ENCODE data around the gene GORAB.

The GORAB gene

GRCh38 chr1:170531758-170532657, at the start of gene GORAB:
GORAB (plus strand) TSS chr1:170532166; CDS start chr1:170532224, 58 bp downstream.
- peak; percentile 72 for DNase-seq (ENCODE audit: low read depth, low spot score)

GRCh38 chr1:170483051-170483450, 48.9 kb upstream of the GORAB start:
- no peak for DNase-seq (ENCODE audit: low read depth, low spot score)

- DNase-seq (ENCODE audit: low read depth, low spot score) = no peak
These were observed 44.5 kb upstream of the GORAB start for GRCh38 chr1:170487503-170487902.

- no peak for DNase-seq (ENCODE audit: low read depth, low spot score)
These were observed 40.7 kb upstream of the GORAB start for GRCh38 chr1:170491291-170491690.

- DNase-seq (ENCODE audit: low read depth, low spot score) = no peak
These were observed 37.6 kb upstream of the GORAB start for GRCh38 chr1:170494369-170494768.

- no peak for DNase-seq (ENCODE audit: low read depth, low spot score)
These were observed 37.0 kb upstream of the GORAB start for GRCh38 chr1:170495006-170495405.

- no peak for DNase-seq (ENCODE audit: low read depth, low spot score)
These were observed 33.1 kb upstream of the GORAB start for GRCh38 chr1:170498876-170499275.

- DNase-seq (ENCODE audit: low read depth, low spot score) = no peak
These were observed 28.3 kb upstream of the GORAB start for GRCh38 chr1:170503665-170504064.

GRCh38 chr1:170510163-170510562, 21.8 kb upstream of the GORAB start:
- no peak for DNase-seq (ENCODE audit: low read depth, low spot score)

GRCh38 chr1:170511038-170511437, 20.9 kb upstream of the GORAB start:
- no peak for DNase-seq (ENCODE audit: low read depth, low spot score)

- no peak for DNase-seq (ENCODE audit: low read depth, low spot score)
These were observed 18.8 kb upstream of the GORAB start for GRCh38 chr1:170513138-170513537.

GRCh38 chr1:170518185-170518834, 13.7 kb upstream of the GORAB start:
- DNase-seq (ENCODE audit: low read depth, low spot score) = no peak

GRCh38 chr1:170518965-170519364, 13.0 kb upstream of the GORAB start:
- DNase-seq (ENCODE audit: low read depth, low spot score) = no peak

GRCh38 chr1:170520601-170521000, 11.4 kb upstream of the GORAB start:
- no peak for DNase-seq (ENCODE audit: low read depth, low spot score)

- no peak for DNase-seq (ENCODE audit: low read depth, low spot score)
These were observed 10.1 kb upstream of the GORAB start for GRCh38 chr1:170521818-170522217.

GRCh38 chr1:170530972-170531757, 801 bp upstream of the GORAB start:
- DNase-seq (ENCODE audit: low read depth, low spot score) = no peak

GRCh38 chr1:170533298-170533697, 1.3 kb downstream of the GORAB start:
- DNase-seq (ENCODE audit: low read depth, low spot score) = no peak

GRCh38 chr1:170534626-170535147, 2.7 kb downstream of the GORAB start:
- DNase-seq (ENCODE audit: low read depth, low spot score) = no peak

GRCh38 chr1:170535418-170535817, 3.5 kb downstream of the GORAB start:
- DNase-seq (ENCODE audit: low read depth, low spot score) = no peak

GRCh38 chr1:170536924-170537551, 5.1 kb downstream of the GORAB start:
- DNase-seq (ENCODE audit: low read depth, low spot score) = no peak

- DNase-seq (ENCODE audit: low read depth, low spot score) = no peak
These were observed 6.0 kb downstream of the GORAB start for GRCh38 chr1:170537798-170538503.
